CD4-positive, CD25-positive, alpha-beta regulatory T cell (primary cell): ENCODE data around the gene C3orf70. TPM values are rescaled to one million over a fixed set of nuclear protein-coding genes. Genes with fewer than 3 reads are reported as not detected.
A peak's percentile ranks its signal among the peaks of the same experiment; 100 is the strongest.

Source experiments
- ATAC-seq, 2 donors: fragments of 150-1000 bp; cut with Tn5 transposase; one replicate each; pipeline ENCODE4 v1.10.0; 2021; ENCODE audit warnings: low read depth in 2 of 2, moderate number of reproducible peaks in 2 of 2, moderate library complexity in 1 of 2
- DNase-seq, 3 donors: peaks; one replicate each; pipeline versions ENCODE4 v3.0.0 to v3.0.0-alpha.2; 2012 to 2022; ENCODE audit warnings: mixed read lengths in 1 of 3
- H3K27ac ChIP-seq: one replicate; pipeline ENCODE4 v1.7.0; 2013; ENCODE audit warnings: mild to moderate bottlenecking, low read length; ENCODE audit not compliant: insufficient read depth, poor library complexity, severe bottlenecking
- H3K27me3 ChIP-seq: one replicate; pipeline ENCODE4 v1.7.0; 2013; ENCODE audit warnings: low read length; ENCODE audit not compliant: control insufficient read depth, insufficient read depth
- H3K36me3 ChIP-seq: one replicate; pipeline ENCODE4 v1.7.0; 2013; ENCODE audit warnings: mild to moderate bottlenecking, low read length, moderate library complexity; ENCODE audit not compliant: control insufficient read depth, insufficient read depth
- H3K4me1 ChIP-seq: 2 replicates; pipeline ENCODE4 v1.7.0; 2013; ENCODE audit warnings: mild to moderate bottlenecking, low read length; ENCODE audit not compliant: insufficient read depth, control insufficient read depth, poor library complexity, severe bottlenecking
- H3K4me3 ChIP-seq: one replicate; pipeline ENCODE4 v1.7.0; 2013; ENCODE audit warnings: low read depth, mild to moderate bottlenecking, low read length, moderate library complexity
- H3K9me3 ChIP-seq, 2 experiments: 1 replicate in 1 of 2; 2 replicates in 1 of 2; pipeline ENCODE4 v1.7.0; 2013; ENCODE audit warnings: low read length in 2 of 2, mild to moderate bottlenecking in 1 of 2, moderate library complexity in 1 of 2; ENCODE audit not compliant: control insufficient read depth in 2 of 2
- H3K27ac Mint-ChIP-seq, 3 donors: one replicate each; pipeline ENCODE4 v1.8.0; 2020 to 2022; ENCODE audit warnings: mild to moderate bottlenecking in 3 of 3, mixed read lengths in 3 of 3, moderate library complexity in 2 of 3
- H3K27me3 Mint-ChIP-seq: one replicate; pipeline ENCODE4 v1.8.0; 2022; ENCODE audit warnings: mild to moderate bottlenecking, mixed read lengths
- H3K36me3 Mint-ChIP-seq: one replicate; pipeline ENCODE4 v1.8.0; 2020; ENCODE audit warnings: mixed read lengths
- H3K4me1 Mint-ChIP-seq, 4 donors: one replicate each; pipeline ENCODE4 v1.8.0; 2020 to 2022; ENCODE audit warnings: mixed read lengths in 4 of 4, mild to moderate bottlenecking in 1 of 4
- H3K4me3 Mint-ChIP-seq, 4 donors: one replicate each; pipeline ENCODE4 v1.8.0; 2020 to 2022; ENCODE audit warnings: mild to moderate bottlenecking in 4 of 4, mixed read lengths in 4 of 4, moderate library complexity in 3 of 4
- H3K9me3 Mint-ChIP-seq, 7 donors: one replicate each; pipeline ENCODE4 v1.8.0; 2020 to 2022; ENCODE audit warnings: mixed read lengths in 7 of 7, mild to moderate bottlenecking in 3 of 7, moderate library complexity in 2 of 7
- polyA plus RNA-seq, 4 donors: library from polyadenylated mRNA; unstranded; fragments of 300-500 nt; fragmentation: Illumina TruSeq; gene quantifications; one replicate each; pipeline ENCODE4 v1.2.3, GENCODE V29; 2021
- total RNA-seq: library from RNA; stranded (reverse); gene quantifications from one replicate; pipeline ENCODE4 v1.2.3, GENCODE V29; 2022

The C3orf70 gene, protein sequence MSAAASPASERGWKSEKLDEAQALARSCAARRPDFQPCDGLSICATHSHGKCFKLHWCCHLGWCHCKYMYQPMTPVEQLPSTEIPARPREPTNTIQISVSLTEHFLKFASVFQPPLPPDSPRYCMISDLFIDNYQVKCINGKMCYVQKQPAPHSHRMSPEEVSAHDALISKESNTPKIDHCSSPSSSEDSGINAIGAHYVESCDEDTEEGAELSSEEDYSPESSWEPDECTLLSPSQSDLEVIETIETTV
- not detected for total RNA-seq
- not detected for polyA plus RNA-seq

DNA sequence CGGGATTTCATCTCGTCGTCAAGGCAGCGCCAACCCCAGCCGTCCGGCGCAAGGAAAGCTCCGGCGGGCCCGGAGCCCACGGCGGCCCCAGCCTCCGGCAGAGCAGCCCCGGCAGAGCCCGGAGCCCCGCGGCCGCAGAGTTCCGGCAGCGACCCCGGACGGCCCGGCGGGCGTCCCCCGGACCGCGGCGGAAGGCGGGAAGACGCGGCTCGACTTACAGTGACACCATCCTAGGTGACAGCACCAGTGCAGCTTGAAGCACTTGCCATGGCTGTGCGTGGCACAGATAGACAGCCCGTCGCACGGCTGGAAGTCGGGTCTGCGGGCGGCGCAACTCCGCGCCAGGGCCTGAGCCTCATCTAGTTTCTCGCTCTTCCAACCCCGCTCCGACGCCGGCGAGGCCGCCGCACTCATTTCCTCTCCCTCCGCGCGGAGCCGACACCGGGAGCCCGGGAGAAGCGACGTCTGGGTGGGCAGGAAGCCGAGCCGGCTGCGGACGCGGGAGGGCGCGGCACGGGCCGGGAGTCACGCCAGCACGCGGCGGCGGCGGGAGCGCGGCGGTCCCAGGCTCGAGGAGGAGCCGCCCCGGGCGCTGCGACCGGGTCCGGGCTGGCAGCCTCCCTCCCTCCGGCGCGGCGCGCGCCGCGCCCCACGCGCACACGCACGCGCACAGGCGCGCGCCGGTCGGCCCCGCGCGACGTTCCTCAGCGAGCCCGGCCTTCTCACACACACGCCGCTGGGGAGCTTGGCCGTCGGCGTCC, at the start of gene C3orf70:
TSS of gene C3orf70 (minus strand) at position 651 of the 761 bp plus-strand sequence. CDS start at position 414, 237 bp downstream.
- Histone ChIP-seq H3K36me3 (no peaks in the 10 kb centered on the region), H3K9me3 (no peaks in the 10 kb centered on the region), H3K4me1 (peaks cover 12% of the 10 kb centered on the region), H3K27ac (no peak within 1 kb of the TSS), H3K27me3 (peaks cover 33% of the 10 kb centered on the region), H3K4me3 (no peak within 1 kb of the TSS)
- Mint-ChIP-seq H3K9me3 (no peaks in the 10 kb centered on the region), H3K4me3 (peak within 1 kb of the TSS in 3 of 4 donors; percentile 52 to 75 (median 74)), H3K36me3 (no peaks in the 10 kb centered on the region), H3K4me1 (peaks cover 0 to 5% (median 2%) of the 10 kb centered on the region in 4 donors), H3K27me3 (peaks cover 37% of the 10 kb centered on the region), H3K27ac (no peak within 1 kb of the TSS)
- DNase-seq = peak in 1 of 3 donors; percentile 44
- peak; percentile 38 to 42 for ATAC-seq

DNA sequence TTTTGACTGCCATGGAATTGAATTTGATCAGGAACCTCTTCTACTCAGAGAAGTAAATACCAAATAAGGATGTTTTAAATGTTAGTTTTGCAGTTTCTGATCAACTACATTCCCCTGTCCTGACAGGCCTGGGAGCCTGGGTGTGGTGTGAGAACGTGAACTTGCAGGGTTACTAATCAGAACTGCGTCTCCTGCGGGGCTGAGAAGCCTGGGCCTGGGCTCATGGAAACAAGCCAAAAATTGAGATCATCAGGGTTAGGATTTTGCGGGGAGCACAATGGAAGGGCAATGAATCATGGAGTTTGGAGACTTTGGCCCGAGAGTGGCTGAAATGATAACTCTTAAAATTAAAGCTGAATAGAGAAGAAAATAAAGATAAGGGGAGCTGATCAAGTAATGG, 47.8 kb upstream of the C3orf70 start:
- Mint-ChIP-seq H3K27ac (no peak overlapping the region), H3K27me3 (peaks cover 8% of the 10 kb centered on the region), H3K4me3 (no peak overlapping the region), H3K9me3 (peaks cover 0 to under 1% (median 0%) of the 10 kb centered on the region in 7 donors), H3K4me1 (no peaks in the 10 kb centered on the region), H3K36me3 (no peaks in the 10 kb centered on the region)
- Histone ChIP-seq H3K4me3 (no peak overlapping the region), H3K36me3 (no peaks in the 10 kb centered on the region), H3K4me1 (no peaks in the 10 kb centered on the region), H3K27ac (no peak overlapping the region), H3K27me3 (no peaks in the 10 kb centered on the region), H3K9me3 (no peaks in the 10 kb centered on the region)
- DNase-seq (no peak), ATAC-seq (no peak)

DNA sequence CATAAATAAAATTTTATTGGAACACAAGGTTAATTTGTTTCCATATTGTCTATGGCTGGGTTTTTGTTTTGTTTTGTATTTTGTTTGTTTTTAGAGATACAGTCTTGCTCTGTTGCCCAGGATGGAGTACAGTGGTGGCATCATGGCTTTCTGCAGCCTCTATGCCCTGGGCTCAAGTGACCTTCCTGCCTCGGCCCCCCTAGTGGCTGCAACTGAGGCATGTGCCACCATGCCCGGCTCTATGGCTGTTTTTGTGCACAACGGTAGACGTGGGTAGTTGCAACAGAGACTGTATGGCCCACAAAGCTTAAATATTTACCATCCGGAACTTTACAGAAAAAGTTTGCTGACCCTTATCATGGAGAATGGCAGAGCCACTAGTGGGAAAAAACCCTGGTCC, 46.8 kb upstream of the C3orf70 start:
- Mint-ChIP-seq H3K27me3 (peaks cover 8% of the 10 kb centered on the region), H3K36me3 (no peaks in the 10 kb centered on the region), H3K4me3 (no peak overlapping the region), H3K9me3 (peaks cover 0 to 5% (median 0%) of the 10 kb centered on the region in 7 donors), H3K4me1 (peaks cover 0 to 2% (median 0%) of the 10 kb centered on the region in 4 donors), H3K27ac (no peak overlapping the region)
- H3K36me3 ChIP-seq = no peaks in the 10 kb centered on the region
- no peaks in the 10 kb centered on the region for H3K27me3 ChIP-seq
- H3K27ac ChIP-seq = no peak overlapping the region
- no peak overlapping the region for H3K4me3 ChIP-seq
- no peaks in the 10 kb centered on the region for H3K4me1 ChIP-seq
- ATAC-seq = no peak
- DNase-seq = no peak
- no peaks in the 10 kb centered on the region for H3K9me3 ChIP-seq

DNA sequence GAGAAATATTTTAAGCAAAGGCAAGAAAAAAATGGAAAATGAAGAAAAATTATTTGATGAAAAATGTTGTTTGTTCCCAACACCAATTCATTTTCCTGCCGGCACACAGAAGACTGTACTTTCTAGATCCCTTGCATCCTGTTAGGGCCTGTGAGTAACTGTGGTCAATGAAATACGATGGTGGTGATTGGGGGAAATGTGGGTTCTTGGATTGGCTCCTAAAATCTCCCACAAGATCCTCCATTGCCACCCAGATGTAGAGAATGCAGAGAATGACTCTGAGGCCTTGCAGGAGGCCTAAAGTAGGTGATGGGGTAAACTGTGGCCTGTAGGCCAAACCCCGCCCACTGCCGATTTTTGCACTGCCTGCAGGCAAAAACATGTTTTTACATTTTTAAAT, 46.3 kb upstream of the C3orf70 start:
- no peaks in the 10 kb centered on the region for H3K9me3 ChIP-seq
- Mint-ChIP-seq H3K4me1 (peaks cover 0 to 2% (median 0%) of the 10 kb centered on the region in 4 donors), H3K4me3 (no peak overlapping the region), H3K27me3 (peaks cover 8% of the 10 kb centered on the region), H3K9me3 (peaks cover 0 to 5% (median 0%) of the 10 kb centered on the region in 7 donors), H3K36me3 (no peaks in the 10 kb centered on the region), H3K27ac (no peak overlapping the region)
- H3K4me3 ChIP-seq = no peak overlapping the region
- ATAC-seq (no peak), DNase-seq (no peak)
- H3K27me3 ChIP-seq = no peaks in the 10 kb centered on the region
- H3K4me1 ChIP-seq = no peaks in the 10 kb centered on the region
- H3K36me3 ChIP-seq = no peaks in the 10 kb centered on the region
- no peak overlapping the region for H3K27ac ChIP-seq

DNA sequence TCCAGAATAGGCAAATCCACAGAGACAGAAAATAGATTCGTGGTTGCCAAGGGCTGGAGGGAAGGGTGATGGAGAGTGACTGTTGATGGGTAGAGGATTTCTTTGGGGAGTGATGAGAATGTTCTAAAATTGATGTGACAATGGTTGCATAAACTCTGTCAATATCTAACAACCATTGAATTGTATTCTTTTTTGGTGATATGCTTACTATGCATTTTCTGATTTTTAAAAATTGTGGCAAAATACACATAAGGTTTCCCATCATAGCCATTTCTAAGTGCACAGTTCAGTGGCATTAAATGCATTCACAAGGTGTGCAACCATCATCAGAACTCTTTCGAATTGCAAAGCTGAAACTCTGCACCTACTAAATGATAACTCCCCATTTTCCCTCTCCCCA, 44.2 kb upstream of the C3orf70 start:
- Histone ChIP-seq H3K27me3 (no peaks in the 10 kb centered on the region), H3K27ac (no peak overlapping the region), H3K36me3 (no peaks in the 10 kb centered on the region), H3K9me3 (no peaks in the 10 kb centered on the region), H3K4me1 (no peaks in the 10 kb centered on the region), H3K4me3 (no peak overlapping the region)
- no peak for DNase-seq
- no peak overlapping the region for H3K4me3 Mint-ChIP-seq
- H3K36me3 Mint-ChIP-seq = no peaks in the 10 kb centered on the region
- H3K9me3 Mint-ChIP-seq = peaks cover 0 to 5% (median 0%) of the 10 kb centered on the region in 7 donors
- peaks cover 12% of the 10 kb centered on the region for H3K27me3 Mint-ChIP-seq
- no peak for ATAC-seq
- H3K27ac Mint-ChIP-seq = no peak overlapping the region
- peaks cover 0 to 2% (median 0%) of the 10 kb centered on the region in 4 donors for H3K4me1 Mint-ChIP-seq

DNA sequence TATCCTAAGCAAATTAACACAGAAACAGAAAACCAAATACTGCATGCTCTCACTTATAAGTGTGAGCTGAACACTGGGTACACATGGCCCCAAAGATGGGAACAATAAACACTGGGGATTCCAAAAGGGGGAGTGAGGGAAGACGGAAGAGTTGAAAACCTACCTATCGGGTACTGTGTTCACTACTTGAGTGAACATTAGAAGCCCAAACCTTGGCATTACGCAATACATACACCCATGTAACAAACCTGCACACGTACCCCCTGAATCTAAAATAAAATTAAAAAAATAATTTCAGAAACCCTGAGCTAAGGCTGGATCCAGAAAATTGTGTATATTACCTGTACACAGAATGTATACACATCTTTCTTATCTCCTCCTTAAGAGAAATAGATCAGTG, 42.8 kb upstream of the C3orf70 start:
- peaks cover 0 to 5% (median 0%) of the 10 kb centered on the region in 7 donors for H3K9me3 Mint-ChIP-seq
- H3K27ac Mint-ChIP-seq = no peak overlapping the region
- Histone ChIP-seq H3K36me3 (no peaks in the 10 kb centered on the region), H3K27me3 (no peaks in the 10 kb centered on the region), H3K4me1 (no peaks in the 10 kb centered on the region), H3K9me3 (no peaks in the 10 kb centered on the region), H3K27ac (no peak overlapping the region), H3K4me3 (no peak overlapping the region)
- peaks cover 0 to 2% (median 0%) of the 10 kb centered on the region in 4 donors for H3K4me1 Mint-ChIP-seq
- H3K4me3 Mint-ChIP-seq = no peak overlapping the region
- no peaks in the 10 kb centered on the region for H3K36me3 Mint-ChIP-seq
- peaks cover 15% of the 10 kb centered on the region for H3K27me3 Mint-ChIP-seq
- ATAC-seq (no peak), DNase-seq (no peak)

DNA sequence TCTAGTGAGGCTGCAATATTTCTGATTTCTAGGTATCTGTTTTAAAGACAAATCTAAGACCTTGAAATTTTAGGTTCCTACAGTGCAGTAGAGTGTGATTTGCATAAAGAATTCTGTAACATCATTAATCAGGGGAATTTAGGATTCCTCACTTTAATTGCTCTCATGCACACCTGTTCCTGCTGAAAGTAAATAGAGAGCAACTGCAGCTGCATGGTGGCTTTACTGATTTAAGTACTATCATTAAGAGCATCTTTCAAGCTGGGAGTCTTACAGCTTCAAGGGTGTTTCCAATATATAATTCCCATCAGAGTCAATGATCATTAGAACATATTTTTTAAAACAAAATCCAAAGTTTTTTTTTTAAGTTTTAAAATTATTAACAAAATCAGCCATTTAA, 36.0 kb upstream of the C3orf70 start:
- Mint-ChIP-seq H3K9me3 (peaks cover 0 to 2% (median 0%) of the 10 kb centered on the region in 7 donors), H3K4me1 (no peaks in the 10 kb centered on the region), H3K27me3 (peaks cover 20% of the 10 kb centered on the region), H3K27ac (no peak overlapping the region), H3K4me3 (no peak overlapping the region), H3K36me3 (no peaks in the 10 kb centered on the region)
- no peak overlapping the region for H3K4me3 ChIP-seq
- no peak overlapping the region for H3K27ac ChIP-seq
- no peaks in the 10 kb centered on the region for H3K36me3 ChIP-seq
- ATAC-seq (no peak), DNase-seq (no peak)
- no peaks in the 10 kb centered on the region for H3K27me3 ChIP-seq
- H3K4me1 ChIP-seq = no peaks in the 10 kb centered on the region
- no peaks in the 10 kb centered on the region for H3K9me3 ChIP-seq
